ENCODE measurements around the gene ZMYND10.
A peak's percentile ranks its signal among the peaks of the same experiment; 100 is the strongest.

DNA sequence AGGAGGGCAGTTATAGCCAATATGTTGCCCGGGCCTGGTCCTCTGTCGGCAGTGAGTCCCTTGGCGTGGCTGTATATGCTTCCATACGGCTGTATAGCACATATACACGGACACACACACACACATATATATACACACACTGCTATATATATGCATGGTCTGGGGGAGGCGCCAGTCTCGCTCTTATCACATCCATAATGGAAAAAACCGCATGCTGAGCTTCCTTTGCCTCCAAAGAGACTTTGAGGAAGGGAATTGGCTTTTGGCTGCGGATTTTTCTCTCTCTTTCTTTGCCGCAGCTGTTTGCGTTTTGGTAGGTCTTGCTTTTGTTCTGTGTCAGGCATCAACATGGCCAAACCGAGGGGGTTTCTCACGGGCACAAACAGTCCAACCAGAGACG, 25.1 kb upstream of the ZMYND10 start:
- TF ChIP-seq CTCF (IDR thresholded peaks at IDR 0.05) (peak in 1 of 5 experiments; percentile 19), POLR2A (IDR thresholded peaks at IDR 0.05) (no peak)
